Ishikawa (cell line): ENCODE results near the gene CEACAM5.

Source experiments
- CREB1 ChIP-seq: IDR thresholded peaks from 2 replicates; pipeline ENCODE4 v1.6.1; 2012; ENCODE audit warnings: low read depth
- EGR1 ChIP-seq: IDR thresholded peaks from 2 replicates; pipeline ENCODE4 v1.6.1; 2012
- EP300 ChIP-seq: IDR thresholded peaks from 2 replicates; pipeline ENCODE4 v1.6.1; 2012; ENCODE audit warnings: borderline replicate concordance
- FOXM1 ChIP-seq: IDR thresholded peaks from 2 replicates; pipeline ENCODE4 v1.6.1; 2012; ENCODE audit warnings: low read depth, borderline replicate concordance
- NFIC ChIP-seq: IDR thresholded peaks from 2 replicates; pipeline ENCODE4 v1.6.1; 2012
- TAF1 ChIP-seq: IDR thresholded peaks from 2 replicates; pipeline ENCODE4 v1.6.1; 2012; ENCODE audit warnings: low read depth, mild to moderate bottlenecking
- USF1 ChIP-seq: IDR thresholded peaks from 2 replicates; pipeline ENCODE4 v1.6.1; 2012

GRCh38 chr19:41744850-41745249, 36.4 kb downstream of the CEACAM5 start:
- TF ChIP-seq CREB1 (no peak), TAF1 (no peak), USF1 (no peak), EGR1 (no peak), NFIC (no peak), EP300 (no peak), FOXM1 (no peak)
